A673 (cell line): ENCODE results near the gene RACGAP1. TPM values are rescaled to one million over a fixed set of nuclear protein-coding genes. Genes with fewer than 3 reads are reported as not detected.

Source experiments
- BruUV-seq: library from RNA; stranded (reverse); fragments of 400-500 nt; replicated peaks from 2 replicates; lab custom pipeline; 2021; lab: Mats Ljungman, UMichigan
- CTCF ChIA-PET: fragments of 300-600 bp; sonication (Branson Sonifier 250); formaldehyde crosslinking; loops from one replicate; lab custom pipeline; 2022; ENCODE audit warnings: antibody characterized with exemption; lab: Charles Lee
- POLR2A ChIA-PET: fragments of 300-600 bp; sonication (Branson Sonifier 250); formaldehyde crosslinking; loops from one replicate; lab custom pipeline; 2022; ENCODE audit warnings: antibody characterized with exemption; ENCODE audit not compliant: low non-redundant PET; lab: Charles Lee
- DNase-seq: peaks from one replicate; pipeline ENCODE4 v3.0.0-alpha.2; 2015; ENCODE audit warnings: low spot score
- H3K27ac ChIP-seq: fragments of 200-600 bp; sonication (generic); 2 replicates; pipeline ENCODE4 v1.5.1; 2016; ENCODE audit warnings: mixed run types, low read depth, mild to moderate bottlenecking, mixed read lengths, antibody characterized with exemption, low read length; ENCODE audit not compliant: poor library complexity, severe bottlenecking
- H3K27me3 ChIP-seq: fragments of 200-600 bp; sonication (generic); replicated peaks from 2 replicates; pipeline ENCODE4 v1.6.1; 2017; ENCODE audit warnings: mixed run types, low read depth, mild to moderate bottlenecking, mixed read lengths, antibody characterized with exemption, low read length; ENCODE audit not compliant: insufficient read depth, poor library complexity
- H3K36me3 ChIP-seq: fragments of 200-600 bp; sonication (generic); 2 replicates; pipeline ENCODE4 v1.6.1; 2016; ENCODE audit warnings: mixed run types, mild to moderate bottlenecking, mixed read lengths, antibody characterized with exemption, low read length; ENCODE audit not compliant: insufficient read depth, poor library complexity, severe bottlenecking
- H3K4me1 ChIP-seq: fragments of 200-600 bp; sonication (generic); 2 replicates; pipeline ENCODE4 v1.6.1; 2017; ENCODE audit warnings: mixed run types, mild to moderate bottlenecking, mixed read lengths, antibody characterized with exemption, low read length; ENCODE audit not compliant: insufficient read depth, poor library complexity, severe bottlenecking
- H3K4me3 ChIP-seq: fragments of 200-600 bp; sonication (generic); 2 replicates; pipeline ENCODE4 v1.5.1; 2016; ENCODE audit warnings: low read depth, mixed run types, mild to moderate bottlenecking, mixed read lengths, low read length; ENCODE audit not compliant: poor library complexity, severe bottlenecking
- H3K9me3 ChIP-seq: fragments of 200-600 bp; sonication (generic); 2 replicates; pipeline ENCODE4 v1.6.1; 2016; ENCODE audit warnings: mixed run types, low read depth, mild to moderate bottlenecking, mixed read lengths, antibody characterized with exemption, low read length; ENCODE audit not compliant: poor library complexity, severe bottlenecking
- CTCF ChIP-seq: fragments of 300-800, 200-600 bp; sonication (generic); conservative IDR thresholded peaks from 2 replicates; pipeline ENCODE4 v1.5.1; 2017; ENCODE audit warnings: low read depth, mild to moderate bottlenecking, antibody characterized with exemption, low read length, moderate library complexity, mixed read lengths
- EZH2 ChIP-seq: fragments of 200-600 bp; sonication (generic); IDR thresholded peaks from 2 replicates; pipeline ENCODE4 v1.6.1; 2017; ENCODE audit warnings: borderline replicate concordance, low read depth, mild to moderate bottlenecking, mixed read lengths, antibody characterized with exemption, low read length; ENCODE audit not compliant: poor library complexity, severe bottlenecking
- intact Hi-C: fragments of 100-400 bp; cut with micrococcal nuclease; formaldehyde crosslinking; loops from one replicate; pipeline ENCODE4 v1.10.0; 2022; ENCODE audit not compliant: unreplicated experiment
- total RNA-seq: library from RNA; stranded (reverse); gene quantifications from 2 replicates; pipeline ENCODE4 v1.2.3, GENCODE V29; 2021

Gene RACGAP1
- total RNA-seq, 1 experiment from 2014 or later, result 173 TPM

GRCh38 chr12:50041962-50042361, 16.7 kb upstream of the RACGAP1 start:
- CTCF ChIA-PET, result no interaction called here

GRCh38 chr12:50041062-50041860, 16.0 kb upstream of the RACGAP1 start:
- Histone ChIP-seq H3K9me3 (no peaks in the 10 kb centered on the region), H3K27ac (no peak overlapping the region), H3K4me3 (no peak overlapping the region), H3K4me1 (no peaks in the 10 kb centered on the region), H3K27me3 (no peaks in the 10 kb centered on the region), H3K36me3 (no peaks in the 10 kb centered on the region)
- ChIA-PET CTCF (no interaction called here), POLR2A (no interaction called here)
- no TSS peak for BruUV-seq
- no peak for TF ChIP-seq CTCF
- no peak for TF ChIP-seq EZH2
- DNase-seq, result no peak
- intact Hi-C loops, result no loop called here

More at GRCh38 chr12:50041962-50042361, 16.7 kb upstream of the RACGAP1 start:
- intact Hi-C loops, result no loop called here
- no peak overlapping the region for H3K27ac ChIP-seq
- TF ChIP-seq CTCF, result no peak
- TF ChIP-seq EZH2, result no peak
- H3K36me3 ChIP-seq, result no peaks in the 10 kb centered on the region
- POLR2A ChIA-PET, result no interaction called here
- no peak overlapping the region for H3K4me3 ChIP-seq
- no TSS peak for BruUV-seq
- no peak for DNase-seq
- no peaks in the 10 kb centered on the region for H3K9me3 ChIP-seq
- no peaks in the 10 kb centered on the region for H3K4me1 ChIP-seq
- H3K27me3 ChIP-seq, result no peaks in the 10 kb centered on the region

- no peaks in the 10 kb centered on the region for H3K27me3 ChIP-seq
- intact Hi-C loops, result no loop called here
- POLR2A ChIA-PET, result no interaction called here
- no peak for DNase-seq
- CTCF ChIA-PET, result interaction anchor here (0.5 to 0.6 kb wide), 2 partner anchors 15 to 184 kb away, joined by 3 to 5 read pairs; partner anchors contain the start of gene RACGAP1
- TF ChIP-seq CTCF (no peak), EZH2 (no peak)
- BruUV-seq, result no TSS peak
- H3K27ac ChIP-seq, result no peak overlapping the region
- H3K4me1 ChIP-seq, result no peaks in the 10 kb centered on the region
- H3K36me3 ChIP-seq, result no peaks in the 10 kb centered on the region
- H3K9me3 ChIP-seq, result no peaks in the 10 kb centered on the region
- no peak overlapping the region for H3K4me3 ChIP-seq
Observed at GRCh38 chr12:50040657-50041056, 15.4 kb upstream of the RACGAP1 start.
